Stimulated activated CD4-positive, alpha-beta T cell treated with anti-CD3 and anti-CD28 coated beads, Interleukin-15, amount 100 ng/mL, for 1 hour (primary cell): ENCODE measurements around the gene PHF19.
A peak's percentile ranks its signal among the peaks of the same experiment; 100 is the strongest.

ENCODE experiments used
- DNase-seq, 2 donors: peaks; one replicate each; pipeline ENCODE4 v3.0.0-alpha.2; 2020; ENCODE audit warnings: low read depth in 1 of 2, low spot score in 1 of 2

The PHF19 gene

GRCh38 chr9:120876842-120877240 is at the start of gene PHF19:
Gene PHF19 (minus strand): TSS chr9:120877188. CDS start chr9:120874741, 2,447 bp downstream.
- DNase-seq: no peak

GRCh38 chr9:120926397-120926928 is 49.5 kb upstream of the PHF19 start, which contains the start of gene TRAF1:
Gene TRAF1 (minus strand): TSS chr9:120926796. CDS start chr9:120926075, 721 bp downstream.
- DNase-seq: no peak

- peak; percentile 59 to 61 for DNase-seq
Observed at GRCh38 chr9:120925535-120926396, 48.8 kb upstream of the PHF19 start.

- DNase-seq: no peak
Observed at GRCh38 chr9:120924698-120925534, 47.9 kb upstream of the PHF19 start.

GRCh38 chr9:120923620-120924328 is 46.8 kb upstream of the PHF19 start:
- no peak for DNase-seq

GRCh38 chr9:120922404-120923195 is 45.6 kb upstream of the PHF19 start:
- no peak for DNase-seq

GRCh38 chr9:120921661-120922181 is 44.7 kb upstream of the PHF19 start:
- no peak for DNase-seq

GRCh38 chr9:120920806-120921178 is 43.8 kb upstream of the PHF19 start:
- no peak for DNase-seq

GRCh38 chr9:120919843-120920805 is 43.1 kb upstream of the PHF19 start:
- no peak for DNase-seq

- no peak for DNase-seq
Observed at GRCh38 chr9:120918931-120919842, 42.2 kb upstream of the PHF19 start.

- DNase-seq: peak in 1 of 2 donors; percentile 5
Observed at GRCh38 chr9:120917929-120918762, 41.2 kb upstream of the PHF19 start.

- DNase-seq: peak in 1 of 2 donors; percentile 12
Observed at GRCh38 chr9:120916991-120917880, 40.2 kb upstream of the PHF19 start.

- DNase-seq: no peak
Observed at GRCh38 chr9:120916588-120916987, 39.6 kb upstream of the PHF19 start.

- no peak for DNase-seq
Observed at GRCh38 chr9:120915854-120916470, 39.0 kb upstream of the PHF19 start.

GRCh38 chr9:120914953-120915352 is 38.0 kb upstream of the PHF19 start:
- no peak for DNase-seq
